ENCODE data around the gene DSN1. TPM values are rescaled to one million over a fixed set of nuclear protein-coding genes. Genes with fewer than 3 reads are reported as not detected.

The DSN1 gene
- total and polyA plus RNA-seq, 2 donors (not counting 3 experiments of a cell fraction or from before 2014, with no cell fraction given) = 11.0 to 25.0 TPM

DNA sequence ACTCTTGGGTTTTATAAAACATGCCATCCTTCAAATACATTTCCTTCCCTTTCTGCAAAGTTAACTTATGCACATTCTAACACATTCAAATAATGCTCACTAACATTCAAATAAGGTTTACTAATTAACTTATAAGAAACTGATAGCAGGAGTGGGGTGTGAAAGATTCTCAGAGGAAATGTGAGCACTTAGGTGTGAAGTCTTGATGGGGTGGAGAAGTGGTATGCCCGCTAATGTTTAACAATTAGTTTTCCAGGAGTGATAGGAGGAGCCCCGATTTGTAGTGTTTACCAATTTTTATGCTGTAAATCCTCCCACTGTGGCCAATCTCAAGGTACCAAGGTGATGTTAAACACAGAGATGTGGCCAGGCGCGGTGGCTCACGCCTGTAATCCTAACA lies 18.3 kb upstream of the DSN1 start:
- Histone ChIP-seq H3K79me2 (ENCODE audit: control insufficient read depth, insufficient read depth, low read length) (no peaks in the 10 kb centered on the region), H3K9me3 (replicated peaks; ENCODE audit: control insufficient read depth, insufficient read depth, low read length) (no peaks in the 10 kb centered on the region), H3K27me3 (ENCODE audit: control insufficient read depth in 2 of 2, insufficient read depth in 2 of 2, low read length in 2 of 2) (no peaks in the 10 kb centered on the region), H3K36me3 (ENCODE audit: control insufficient read depth in 2 of 2, extremely low read depth in 1 of 2, insufficient read depth in 2 of 2, low read length in 2 of 2) (peaks cover 15 to 26% of the 10 kb centered on the region in 2 experiments), H2AFZ (ENCODE audit: low read depth, low read length) (no peak overlapping the region), H3K9ac (replicated peaks; ENCODE audit: extremely low read depth, insufficient read depth, low read length) (no peak overlapping the region), H3K4me1 (ENCODE audit: control insufficient read depth, extremely low read depth, insufficient read depth, low read length) (no peaks in the 10 kb centered on the region), H4K20me1 (replicated peaks; ENCODE audit: control insufficient read depth, extremely low read depth, insufficient read depth, low read length) (no peaks in the 10 kb centered on the region), H3K4me2 (ENCODE audit: insufficient read depth, low read length) (no peak overlapping the region), H3K27ac (ENCODE audit: insufficient read depth, low read depth, low read length) (no peak overlapping the region), H3K9me1 (replicated peaks; ENCODE audit: control insufficient read depth, extremely low read depth, insufficient read depth, low read length) (no peaks in the 10 kb centered on the region), H3K4me3 (replicated peaks in 1 of 3; ENCODE audit: insufficient read depth in 1 of 3, low read depth in 1 of 3, low read length in 3 of 3) (no peak overlapping the region)
- intact Hi-C loops (cut with micrococcal nuclease) (loop anchor here (5.0 kb wide), 1 partner anchor 70 kb away; a partner anchor contains a TSS), dilution Hi-C loops (cut with MboI; ENCODE audit: extremely low pct_ligation_motif_present, low sequenced_read_pairs) (no loop called here)
- TF ChIP-seq GATA2 (IDR thresholded peaks at IDR 0.05; ENCODE audit: insufficient read depth, insufficient read length, low read depth, low read length) (no peak), POLR2AphosphoS5 (IDR thresholded peaks at IDR 0.05; ENCODE audit: insufficient read depth, low read depth, low read length) (no peak), JUN (IDR thresholded peaks at IDR 0.05; ENCODE audit: borderline replicate concordance, insufficient read depth, insufficient read length, low read depth) (no peak), POLR2A (IDR thresholded peaks at IDR 0.05; ENCODE audit: low read depth, low read length) (no peak), EZH2 (IDR thresholded peaks at IDR 0.05; ENCODE audit: borderline replicate concordance, low read depth, low read length, severe bottlenecking) (no peak), FOS (IDR thresholded peaks at IDR 0.05; ENCODE audit: borderline replicate concordance, insufficient read depth, low read length) (no peak), MYC (IDR thresholded peaks at IDR 0.05; ENCODE audit: low read depth, low read length) (no peak)
- TF ChIP-seq, protein P1, sequence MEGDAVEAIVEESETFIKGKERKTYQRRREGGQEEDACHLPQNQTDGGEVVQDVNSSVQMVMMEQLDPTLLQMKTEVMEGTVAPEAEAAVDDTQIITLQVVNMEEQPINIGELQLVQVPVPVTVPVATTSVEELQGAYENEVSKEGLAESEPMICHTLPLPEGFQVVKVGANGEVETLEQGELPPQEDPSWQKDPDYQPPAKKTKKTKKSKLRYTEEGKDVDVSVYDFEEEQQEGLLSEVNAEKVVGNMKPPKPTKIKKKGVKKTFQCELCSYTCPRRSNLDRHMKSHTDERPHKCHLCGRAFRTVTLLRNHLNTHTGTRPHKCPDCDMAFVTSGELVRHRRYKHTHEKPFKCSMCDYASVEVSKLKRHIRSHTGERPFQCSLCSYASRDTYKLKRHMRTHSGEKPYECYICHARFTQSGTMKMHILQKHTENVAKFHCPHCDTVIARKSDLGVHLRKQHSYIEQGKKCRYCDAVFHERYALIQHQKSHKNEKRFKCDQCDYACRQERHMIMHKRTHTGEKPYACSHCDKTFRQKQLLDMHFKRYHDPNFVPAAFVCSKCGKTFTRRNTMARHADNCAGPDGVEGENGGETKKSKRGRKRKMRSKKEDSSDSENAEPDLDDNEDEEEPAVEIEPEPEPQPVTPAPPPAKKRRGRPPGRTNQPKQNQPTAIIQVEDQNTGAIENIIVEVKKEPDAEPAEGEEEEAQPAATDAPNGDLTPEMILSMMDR (IDR thresholded peaks at IDR 0.05; ENCODE audit: extremely low read depth in 1 of 2, insufficient read depth in 1 of 2, low read depth in 1 of 2, low read length in 2 of 2) = no peak
- TF ChIP-seq, protein P2, sequence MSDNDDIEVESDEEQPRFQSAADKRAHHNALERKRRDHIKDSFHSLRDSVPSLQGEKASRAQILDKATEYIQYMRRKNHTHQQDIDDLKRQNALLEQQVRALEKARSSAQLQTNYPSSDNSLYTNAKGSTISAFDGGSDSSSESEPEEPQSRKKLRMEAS (IDR thresholded peaks at IDR 0.05; ENCODE audit: insufficient read depth, insufficient read length) = no peak
- ChIA-PET CTCF (interaction anchor here (0.7 to 3.7 kb wide), 6 partner anchors 11 to 95 kb away, joined by 3 to 23 read pairs (median 10); a partner anchor contains a TSS), POLR2A (no interaction called here)
- no peak for DNase-seq (ENCODE audit: low read depth, low spot score)
- no TSS peak for BruUV-seq (replicated peaks)
- no peak for FAIRE-seq
